HuH-7.5 (cell line): Measurements from ENCODE around the gene SPG21.

ENCODE experiments used
- DNase-seq: peaks from one replicate; pipeline ENCODE4 v3.0.0; 2011; ENCODE audit warnings: low spot score

The SPG21 gene

DNA sequence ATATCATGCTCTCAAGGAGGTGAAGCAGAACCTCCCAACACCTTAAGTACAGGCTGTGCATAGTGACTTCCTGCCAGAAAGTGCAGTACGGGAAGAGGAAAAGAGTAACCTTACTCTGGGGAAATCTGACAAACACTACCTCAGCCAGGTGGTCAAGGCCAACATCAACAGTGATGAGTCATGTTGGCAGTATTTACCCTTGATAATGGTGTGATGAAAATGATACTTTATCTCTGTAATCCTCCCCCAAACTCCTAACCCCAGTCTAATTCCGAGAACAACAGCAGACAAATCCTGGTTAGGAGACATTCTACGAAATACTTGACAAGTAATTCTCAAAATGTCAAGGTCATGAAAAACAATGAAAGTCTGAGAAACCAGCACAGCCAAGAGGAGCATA, 51.5 kb downstream of the SPG21 start:
- DNase-seq, result no peak

DNA sequence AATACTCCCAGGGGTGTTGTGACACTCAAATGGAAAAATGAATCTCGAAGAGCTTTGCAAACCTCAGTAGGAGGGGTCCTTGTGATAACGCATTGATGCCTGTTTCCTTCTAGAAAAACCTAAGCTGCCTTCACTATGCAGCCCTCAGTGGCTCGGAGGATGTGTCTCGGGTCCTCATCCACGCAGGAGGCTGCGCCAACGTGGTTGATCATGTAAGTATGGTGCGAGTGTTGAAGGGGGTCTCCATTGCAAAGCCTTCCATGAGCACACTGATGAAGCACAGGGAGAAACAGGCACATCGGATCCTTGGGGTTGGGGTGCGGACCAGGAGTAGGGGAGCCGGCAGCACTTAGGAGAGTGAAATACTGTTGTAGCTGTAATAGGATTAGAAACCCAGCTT, 55.7 kb downstream of the SPG21 start:
- no peak for DNase-seq

DNA sequence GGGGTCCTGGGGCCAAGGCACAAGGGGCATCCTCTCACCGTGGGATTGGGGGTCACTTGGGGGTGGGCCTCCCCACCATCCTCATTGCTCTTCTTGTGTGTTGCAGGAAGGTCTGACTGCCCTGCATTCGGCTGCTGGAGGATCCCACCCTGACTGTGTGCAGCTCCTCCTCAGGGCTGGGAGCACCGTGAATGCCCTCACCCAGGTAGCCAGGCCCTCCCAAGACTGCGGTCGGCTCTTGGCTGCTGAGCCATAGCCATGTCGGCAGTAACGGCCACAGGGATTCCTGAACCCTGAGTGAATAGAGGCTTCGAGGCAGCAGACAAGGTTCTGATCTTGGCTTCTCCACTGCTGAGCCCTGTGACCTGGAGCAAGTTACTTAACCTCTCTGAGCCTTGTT, 58.3 kb downstream of the SPG21 start:
- DNase-seq, result no peak

DNA sequence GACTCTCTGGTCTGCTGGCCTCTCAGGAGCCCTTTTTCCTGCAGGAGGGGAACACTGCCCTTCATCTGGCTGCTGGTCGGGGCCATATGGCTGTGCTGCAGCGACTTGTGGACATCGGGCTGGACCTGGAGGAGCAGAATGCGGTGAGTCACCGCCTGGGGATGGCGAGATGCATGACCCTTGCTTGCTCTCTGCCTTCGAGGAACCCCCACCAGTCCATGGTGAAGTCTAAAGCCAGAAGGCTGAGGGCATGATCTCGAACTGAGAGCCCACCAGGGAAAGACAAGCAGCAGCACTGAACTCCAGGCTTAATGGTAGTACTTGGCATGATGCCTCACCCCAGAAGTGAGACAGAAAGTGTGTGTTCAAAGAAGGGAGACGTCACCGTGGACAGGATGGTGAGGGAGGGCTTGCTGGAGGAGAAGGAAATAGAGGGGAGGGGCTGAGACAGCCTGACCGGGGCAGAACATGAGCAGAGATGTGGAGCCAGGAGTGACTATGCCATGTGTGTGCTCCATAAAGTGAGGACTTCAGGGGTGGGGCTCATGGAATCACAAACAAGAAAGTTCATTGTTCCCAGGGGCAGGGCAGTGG, 58.8 kb downstream of the SPG21 start:
- DNase-seq, result no peak

DNA sequence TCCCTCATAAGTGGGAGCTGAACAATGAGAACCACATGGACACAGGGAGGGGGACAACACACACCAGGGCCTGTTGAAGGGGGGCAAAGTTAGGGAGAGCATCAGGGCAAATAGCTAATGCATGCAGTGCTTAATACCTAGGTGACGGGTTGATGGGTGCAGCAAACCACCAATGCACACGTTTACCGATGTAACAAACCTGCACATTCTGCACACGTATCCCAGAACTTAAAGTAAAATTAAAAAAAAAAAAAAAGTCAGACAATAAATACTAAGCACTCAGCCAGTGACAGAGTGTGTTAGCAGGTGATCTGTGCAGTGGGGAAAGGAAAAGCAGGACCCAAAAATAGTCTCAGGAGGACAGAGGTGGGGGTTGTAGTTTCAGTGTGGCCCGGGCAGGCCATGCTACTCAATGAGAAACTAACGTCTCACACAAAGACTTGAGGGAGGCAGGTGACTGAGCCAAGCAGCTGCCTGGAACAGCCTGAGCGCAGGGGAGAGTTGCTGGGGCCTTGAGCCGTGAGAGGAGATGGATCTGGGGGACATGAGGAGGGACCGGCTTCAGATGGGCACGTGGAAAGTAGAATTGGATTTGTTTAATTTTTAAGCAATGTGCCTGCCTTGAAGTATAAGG, 59.6 kb downstream of the SPG21 start:
- DNase-seq, result no peak

DNA sequence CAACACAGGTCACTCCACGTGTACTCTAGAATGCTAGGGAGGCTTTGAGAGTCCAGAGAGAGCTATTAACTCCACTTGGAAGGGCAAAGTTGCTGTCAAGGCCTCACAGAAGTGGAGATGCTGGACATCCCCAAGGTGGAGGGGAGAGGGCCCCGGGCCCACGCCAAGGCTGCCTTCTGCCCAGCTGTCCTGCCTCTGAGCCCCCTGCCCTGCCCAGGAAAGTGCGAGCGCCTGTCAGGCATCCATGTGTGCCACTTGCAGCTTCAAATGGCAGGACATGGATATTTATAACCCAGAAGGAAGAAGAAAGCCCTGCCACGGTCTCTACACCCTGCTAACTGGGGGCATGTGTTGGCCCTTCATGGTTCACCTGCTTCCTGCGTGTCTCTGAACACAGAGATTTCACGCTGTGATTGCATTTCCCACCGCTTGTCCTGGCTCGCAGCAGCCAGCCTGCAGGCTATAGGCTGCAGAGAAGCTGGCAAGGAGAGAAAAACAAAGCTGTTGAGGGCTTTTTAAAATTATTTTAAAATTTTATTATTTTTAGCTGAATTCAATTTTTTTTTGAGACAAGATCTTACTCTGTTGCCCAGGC, 61.0 kb downstream of the SPG21 start:
- no peak for DNase-seq

DNA sequence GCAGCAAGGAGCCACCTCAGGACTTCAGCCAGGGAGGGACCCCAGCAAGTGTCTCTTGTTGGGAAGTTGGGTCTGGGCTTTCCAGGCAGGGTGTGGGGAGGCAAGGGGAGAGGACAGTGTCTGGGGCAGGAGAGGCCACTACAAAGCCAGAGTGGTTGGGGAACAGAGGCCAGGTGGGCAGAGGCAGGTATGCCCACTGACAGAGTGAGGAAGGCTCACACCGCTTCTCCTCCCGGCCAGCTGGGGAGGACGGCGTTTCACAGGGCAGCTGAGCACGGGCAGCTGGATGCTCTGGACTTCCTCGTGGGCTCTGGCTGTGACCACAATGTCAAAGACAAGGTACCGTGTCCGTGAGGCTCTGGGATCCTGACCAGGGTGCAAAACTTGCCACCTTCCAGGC, 63.1 kb downstream of the SPG21 start:
- DNase-seq, result no peak

DNA sequence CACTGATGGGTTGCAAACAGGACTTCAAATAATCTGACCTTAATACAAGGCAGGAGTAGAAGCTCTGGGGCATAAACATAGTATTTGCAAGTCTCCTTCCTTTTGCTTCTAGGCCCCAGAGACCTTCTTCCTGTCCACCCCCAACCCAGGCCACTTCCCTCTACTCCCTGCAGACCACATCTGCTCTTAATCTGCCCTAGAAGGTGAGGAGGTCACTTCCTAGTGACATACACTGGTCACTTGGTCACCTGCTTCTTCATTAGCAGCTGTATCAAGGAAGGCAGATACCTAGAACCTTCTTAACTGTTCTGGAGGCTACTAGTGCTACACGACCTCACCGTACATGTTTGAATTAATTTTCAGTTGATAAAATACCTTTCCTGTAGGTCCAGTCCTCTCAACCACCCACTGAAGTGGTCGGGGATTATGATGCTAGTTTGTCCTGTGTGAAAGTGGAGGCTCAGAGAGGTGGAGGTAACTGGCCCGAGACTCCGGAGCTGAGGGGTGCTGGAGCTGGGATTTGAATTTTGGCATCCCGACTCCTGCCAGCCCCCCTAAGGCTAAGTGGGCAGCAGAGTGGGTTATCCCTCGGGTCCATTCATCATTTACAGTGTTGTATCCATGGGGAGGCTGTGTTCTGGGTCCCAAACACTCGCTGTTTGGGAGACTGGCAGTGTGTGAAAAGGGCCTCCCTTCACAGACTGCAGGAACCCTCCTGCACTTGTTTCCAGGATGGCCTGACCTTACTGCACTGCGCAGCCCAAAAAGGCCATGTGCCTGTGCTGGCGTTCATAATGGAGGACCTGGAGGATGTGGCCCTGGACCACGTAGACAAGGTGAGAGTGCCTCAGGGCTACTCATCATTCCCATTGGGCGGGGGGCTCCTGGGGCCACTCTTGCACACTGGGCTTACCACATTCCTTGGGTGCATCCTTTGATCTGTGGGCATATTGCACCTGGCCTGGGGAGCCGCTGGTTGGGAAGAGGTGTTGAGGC, 64.1 kb downstream of the SPG21 start:
- no peak for DNase-seq

DNA sequence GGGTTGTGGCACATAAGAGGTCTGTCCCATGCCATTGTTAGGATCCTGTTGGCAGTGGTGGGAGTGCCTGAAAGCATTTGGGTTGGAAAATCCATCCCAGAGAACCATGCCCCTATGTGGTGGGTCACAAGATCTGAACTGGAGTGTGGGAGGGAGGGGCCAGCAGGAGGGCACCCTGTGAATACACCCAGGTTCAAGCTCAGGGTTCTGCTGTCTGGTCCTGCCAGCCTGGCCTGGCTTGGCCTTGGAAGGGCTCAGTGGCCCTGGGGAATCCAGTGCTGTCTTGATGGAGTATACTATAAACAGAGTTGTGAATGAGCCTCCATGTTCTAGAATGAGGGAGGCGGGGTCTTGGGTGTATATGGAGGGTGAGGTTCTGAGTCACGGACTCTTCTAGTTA, 66.2 kb downstream of the SPG21 start:
- DNase-seq, result no peak

DNA sequence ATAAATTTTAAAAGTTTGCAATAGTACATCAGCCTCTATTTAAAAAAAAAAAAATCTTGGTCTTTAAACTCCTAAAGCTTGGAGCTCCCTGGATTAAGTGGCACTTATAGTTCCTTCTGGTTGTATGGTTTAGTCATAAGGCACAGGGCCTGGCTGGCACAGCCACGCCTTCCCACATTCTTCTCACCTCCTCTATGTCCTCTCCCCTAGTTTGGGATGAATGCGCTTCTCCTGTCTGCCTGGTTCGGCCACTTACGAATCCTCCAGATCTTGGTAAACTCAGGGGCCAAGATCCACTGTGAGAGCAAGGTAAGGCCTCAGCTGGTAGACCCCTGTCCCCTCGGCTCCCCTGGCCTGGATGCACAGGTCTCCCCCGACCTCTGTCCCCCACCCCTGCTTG, 68.0 kb downstream of the SPG21 start:
- DNase-seq, result no peak

DNA sequence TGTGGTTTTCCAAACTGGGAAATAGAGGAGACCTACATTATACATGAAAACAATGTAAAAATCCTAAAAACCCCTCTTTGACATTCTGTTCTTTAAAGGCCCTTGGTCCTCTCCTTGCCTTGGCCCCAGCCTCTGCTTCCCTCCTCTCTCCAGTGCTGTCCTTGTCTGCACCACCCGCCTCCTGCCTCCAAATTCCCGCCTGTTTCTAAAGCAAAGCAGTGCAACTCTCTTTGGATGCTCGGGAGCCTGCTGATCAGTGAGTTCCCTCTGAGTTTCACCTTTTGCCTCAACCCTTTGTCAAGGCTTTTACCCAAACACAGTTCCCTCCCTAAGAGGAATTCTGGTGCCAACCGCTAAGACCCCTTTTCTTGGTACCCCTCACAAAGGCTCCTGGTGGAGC, 70.0 kb downstream of the SPG21 start:
- DNase-seq, result no peak

DNA sequence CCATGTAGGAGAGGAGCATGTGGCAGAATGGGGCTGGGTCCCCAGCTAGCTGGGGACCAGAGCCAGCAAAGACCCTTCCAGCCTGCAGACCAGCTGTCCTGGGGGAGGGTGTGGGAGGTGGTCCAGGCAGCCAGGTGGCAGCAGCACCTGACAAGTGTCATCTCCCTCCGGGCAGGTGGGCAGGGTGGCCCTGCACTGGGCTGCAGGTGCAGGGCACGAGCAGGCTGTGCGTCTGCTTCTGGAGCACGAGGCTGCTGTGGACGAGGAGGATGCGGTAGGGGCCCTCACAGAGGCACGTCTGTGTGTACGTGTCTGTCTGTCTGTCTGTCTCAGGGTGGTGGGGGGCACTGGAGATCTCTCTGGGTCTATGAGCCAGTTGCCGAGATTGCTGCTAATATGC, 72.5 kb downstream of the SPG21 start:
- no peak for DNase-seq

DNA sequence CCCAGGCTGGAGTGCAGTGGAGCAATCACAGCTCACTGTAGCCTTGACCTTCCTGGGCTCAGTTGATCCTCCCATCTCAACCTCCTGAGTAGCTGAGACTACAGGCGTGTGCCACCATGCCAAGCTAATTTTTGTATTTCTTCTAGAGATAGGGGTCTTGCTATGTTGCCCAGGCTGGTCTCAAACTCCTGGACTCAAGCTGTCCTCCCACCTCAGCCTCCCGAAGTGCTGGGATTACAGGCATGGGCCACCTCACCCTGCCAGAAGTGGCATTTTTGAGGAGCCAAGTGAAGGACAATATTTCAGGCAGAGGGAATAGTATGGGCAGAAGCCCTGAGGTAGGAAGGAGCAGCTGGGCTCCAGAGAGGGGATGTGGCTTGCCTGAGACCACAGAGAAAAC, 73.3 kb downstream of the SPG21 start:
- DNase-seq, result no peak

DNA sequence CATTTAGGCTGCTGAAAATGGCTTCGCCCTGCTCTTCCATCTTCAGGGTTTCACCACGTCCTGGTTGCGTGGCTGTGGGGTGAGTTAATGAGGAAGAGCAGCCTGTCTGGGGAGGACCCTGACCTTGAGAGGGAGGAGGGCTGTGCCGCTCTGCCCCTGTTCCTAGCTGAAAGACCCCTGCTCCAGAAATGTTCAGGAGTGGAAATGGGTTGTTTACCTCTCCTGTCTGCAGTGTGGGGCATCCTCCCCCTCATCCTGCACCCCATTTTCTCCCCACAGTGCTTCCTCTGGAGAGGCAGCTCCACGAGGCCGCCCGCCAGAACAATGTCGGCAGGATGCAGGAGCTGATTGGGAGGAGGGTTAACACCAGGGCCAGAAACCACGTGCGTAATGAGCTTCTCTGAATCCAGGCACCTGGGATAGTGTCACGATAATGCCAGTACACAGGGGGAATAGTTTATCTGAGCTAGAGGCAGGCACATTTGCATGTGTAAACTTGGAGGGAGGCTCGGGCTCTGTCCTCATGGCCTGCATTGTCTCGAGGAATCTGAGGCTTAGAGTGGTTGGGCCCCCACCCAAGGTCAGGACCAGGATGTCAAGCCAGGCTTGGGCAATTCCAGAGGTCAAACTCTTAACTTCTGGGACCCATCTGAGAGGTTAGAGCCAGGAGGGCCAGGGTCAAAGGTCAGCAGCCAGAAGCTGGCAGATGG, 74.0 kb downstream of the SPG21 start:
- no peak for DNase-seq
